Stimulated activated CD4-positive, alpha-beta T cell treated with anti-CD3 and anti-CD28 coated beads, TNF-alpha, amount 100 ng/mL, for 24 hours (primary cell): ENCODE results near the gene KCNJ12.
"Not testable (repeated sequence)": the region's sequence is repeated elsewhere in the genome, so short reads cannot be mapped to it uniquely, and the experiment has no call there.

Source experiments
- DNase-seq, 3 experiments: peaks; one replicate each; pipeline ENCODE4 v3.0.0-alpha.2; 2020; ENCODE audit warnings: low read depth in 3 of 3

KCNJ12 gene

GRCh38 chr17:21376081-21376758 is at the start of gene KCNJ12:
TSS of gene KCNJ12 (plus strand) at chr17:21376357. CDS start at chr17:21415343, 38,986 bp downstream.
- DNase-seq, result no peak

GRCh38 chr17:21327921-21328320 is 48.2 kb upstream of the KCNJ12 start:
- not testable (repeated sequence) for DNase-seq

GRCh38 chr17:21328778-21329177 is 47.4 kb upstream of the KCNJ12 start:
- not testable (repeated sequence) for DNase-seq

- no peak for DNase-seq
Measured at GRCh38 chr17:21330436-21331160, 45.6 kb upstream of the KCNJ12 start.

GRCh38 chr17:21336541-21337294 is 39.4 kb upstream of the KCNJ12 start:
- not testable (repeated sequence) for DNase-seq

GRCh38 chr17:21337981-21338625 is 38.1 kb upstream of the KCNJ12 start:
- not testable (repeated sequence) for DNase-seq

GRCh38 chr17:21339011-21339410 is 37.1 kb upstream of the KCNJ12 start:
- no peak for DNase-seq

- not testable (repeated sequence) for DNase-seq
Measured at GRCh38 chr17:21339571-21339970, 36.6 kb upstream of the KCNJ12 start.

- DNase-seq, result not testable (repeated sequence)
Measured at GRCh38 chr17:21340407-21340806, 35.8 kb upstream of the KCNJ12 start.

- DNase-seq, result not testable (repeated sequence)
Measured at GRCh38 chr17:21341279-21341678, 34.9 kb upstream of the KCNJ12 start.

- DNase-seq, result not testable (repeated sequence)
Measured at GRCh38 chr17:21341925-21342540, 34.1 kb upstream of the KCNJ12 start.

GRCh38 chr17:21343061-21343949 is 32.9 kb upstream of the KCNJ12 start:
- not testable (repeated sequence) for DNase-seq

GRCh38 chr17:21344801-21345200 is 31.4 kb upstream of the KCNJ12 start:
- DNase-seq, result not testable (repeated sequence)

- no peak for DNase-seq
Measured at GRCh38 chr17:21345236-21345635, 30.9 kb upstream of the KCNJ12 start.

- DNase-seq, result not testable (repeated sequence)
Measured at GRCh38 chr17:21346107-21346506, 30.1 kb upstream of the KCNJ12 start.

- not testable (repeated sequence) for DNase-seq
Measured at GRCh38 chr17:21346651-21347250, 29.4 kb upstream of the KCNJ12 start.

GRCh38 chr17:21347660-21348059 is 28.5 kb upstream of the KCNJ12 start:
- not testable (repeated sequence) for DNase-seq

GRCh38 chr17:21348081-21348925 is 27.9 kb upstream of the KCNJ12 start:
- not testable (repeated sequence) for DNase-seq

GRCh38 chr17:21348926-21349261 is 27.3 kb upstream of the KCNJ12 start:
- not testable (repeated sequence) for DNase-seq
